GM12801 (cell line): ENCODE results near the gene ARID4B.

ENCODE experiments used
- CTCF ChIP-seq: IDR thresholded peaks from one replicate; pipeline ENCODE4 v1.5.1; 2011; ENCODE audit warnings: control low read depth; ENCODE audit not compliant: insufficient read length; ENCODE audit errors: extremely low read depth

ARID4B gene

GRCh38 chr1:235244974-235245592 lies 82.9 kb downstream of the ARID4B start:
- TF ChIP-seq CTCF = no peak

- TF ChIP-seq CTCF = no peak
These were observed 87.0 kb downstream of the ARID4B start for GRCh38 chr1:235240960-235241359.

- no peak for TF ChIP-seq CTCF
These were observed 88.1 kb downstream of the ARID4B start for GRCh38 chr1:235239851-235240250.

GRCh38 chr1:235238558-235238957 lies 89.4 kb downstream of the ARID4B start:
- no peak for TF ChIP-seq CTCF

- no peak for TF ChIP-seq CTCF
These were observed 91.9 kb downstream of the ARID4B start for GRCh38 chr1:235236128-235236527.

- no peak for TF ChIP-seq CTCF
These were observed 98.1 kb downstream of the ARID4B start for GRCh38 chr1:235229868-235230267.

- no peak for TF ChIP-seq CTCF
These were observed 100.6 kb downstream of the ARID4B start for GRCh38 chr1:235227414-235227813.
